ENCODE data around the gene RHBDF1. TPM values are rescaled to one million over a fixed set of nuclear protein-coding genes. Genes with fewer than 3 reads are reported as not detected.

RHBDF1 gene
- total and polyA plus RNA-seq, 2 of the 13 experiments (the other 11 are each of a cell fraction or from before 2014, with no cell fraction given), result 5.4 to 26.9 TPM

- no peak for TF ChIP-seq DPF2 (CRISPR knock-in tag; IDR thresholded peaks at IDR 0.05; ENCODE audit: borderline replicate concordance, low read depth)
- peak; percentile 73; the same call in 1 of the 2 replicates for TF ChIP-seq NFKB2 (CRISPR knock-in tag; IDR thresholded peaks at IDR 0.05; ENCODE audit: borderline replicate concordance)
- TF ChIP-seq ZNF605 (CRISPR knock-in tag; IDR thresholded peaks at IDR 0.05), result no peak
- TF ChIP-seq HMGXB4 (CRISPR knock-in tag; IDR thresholded peaks at IDR 0.05; ENCODE audit: borderline replicate concordance in 1 of 2, low read depth in 1 of 2), result peak; percentile 42 to 62; a peak in 3 of 4 replicates
- 0 out of 2 replicates have a peak, but pooled peaks have one; percentile 29 for TF ChIP-seq SMAD1 (CRISPR knock-in tag; IDR thresholded peaks at IDR 0.05; ENCODE audit: borderline replicate concordance, low read depth)
- TF ChIP-seq ZNF564 (CRISPR knock-in tag; IDR thresholded peaks at IDR 0.05), result no peak
- no peak for TF ChIP-seq ZNF737 (CRISPR knock-in tag; IDR thresholded peaks at IDR 0.05; ENCODE audit: borderline replicate concordance)
- peak; percentile 12; the same call in 1 of the 2 replicates for TF ChIP-seq ZBTB33 (CRISPR knock-in tag; IDR thresholded peaks at IDR 0.05)
- TF ChIP-seq ZNF468 (CRISPR knock-in tag; IDR thresholded peaks at IDR 0.05), result no peak
- TF ChIP-seq PHF21A (CRISPR knock-in tag; IDR thresholded peaks at IDR 0.05), result no peak
- no peak for TF ChIP-seq ZNF251 (CRISPR knock-in tag; IDR thresholded peaks at IDR 0.05)
- TF ChIP-seq EZH2 (conservative IDR thresholded peaks at IDR 0.05; ENCODE audit: low read depth, low read length), result no peak
- peak; percentile 27; the same call in 1 of the 2 replicates for TF ChIP-seq ZSCAN21 (CRISPR knock-in tag; IDR thresholded peaks at IDR 0.05; ENCODE audit: borderline replicate concordance)
- TF ChIP-seq BRF2 (CRISPR knock-in tag; IDR thresholded peaks at IDR 0.05), result peak; percentile 47; the same call in 1 of the 2 replicates
- no peak for TF ChIP-seq ZNF619 (CRISPR knock-in tag; IDR thresholded peaks at IDR 0.05)
- no peak for TF ChIP-seq ZNF460 (CRISPR knock-in tag; IDR thresholded peaks at IDR 0.05; ENCODE audit: borderline replicate concordance)
- no peak for TF ChIP-seq ZGPAT (CRISPR knock-in tag; IDR thresholded peaks at IDR 0.05)
- TF ChIP-seq PBX2 (CRISPR knock-in tag; IDR thresholded peaks at IDR 0.05), result no peak
- no peak for TF ChIP-seq MED8 (CRISPR knock-in tag; IDR thresholded peaks at IDR 0.05; ENCODE audit: insufficient replicate concordance)
- TF ChIP-seq NFIC (IDR thresholded peaks at IDR 0.05; ENCODE audit: low read length), result no peak
- no peak; the same call in 1 of the 2 replicates for TF ChIP-seq FOXA3 (CRISPR knock-in tag; IDR thresholded peaks at IDR 0.05)
- TF ChIP-seq ZNF124 (CRISPR knock-in tag; IDR thresholded peaks at IDR 0.05), result no peak
- peak; percentile 78 for TF ChIP-seq XRCC5 (optimal IDR thresholded peaks at IDR 0.05; ENCODE audit: low read length)
- no peak for TF ChIP-seq PHF20 (CRISPR knock-in tag; IDR thresholded peaks at IDR 0.05)
Observed at GRCh38 chr16:65745-66144, 6.7 kb downstream of the RHBDF1 start (continued).

Data from HepG2 (cell line).